22Rv1 (cell line): Measurements from ENCODE around the gene EIF4A2.

Experiments used
- H3K27ac ChIP-seq: fragments of 450-650 bp; 2 replicates; pipeline ENCODE4 v1.5.1; 2017
- ZFX ChIP-seq: fragments of 450-650 bp; IDR thresholded peaks from 2 replicates; pipeline ENCODE4 v1.6.1; 2017; ENCODE audit warnings: antibody characterized with exemption, borderline replicate concordance
- TF ChIP-seq, protein P1 (sequence below): fragments of 450-650 bp; IDR thresholded peaks from 2 replicates; pipeline ENCODE4 v1.5.1; 2017; ENCODE audit warnings: mild to moderate bottlenecking

The EIF4A2 gene

DNA sequence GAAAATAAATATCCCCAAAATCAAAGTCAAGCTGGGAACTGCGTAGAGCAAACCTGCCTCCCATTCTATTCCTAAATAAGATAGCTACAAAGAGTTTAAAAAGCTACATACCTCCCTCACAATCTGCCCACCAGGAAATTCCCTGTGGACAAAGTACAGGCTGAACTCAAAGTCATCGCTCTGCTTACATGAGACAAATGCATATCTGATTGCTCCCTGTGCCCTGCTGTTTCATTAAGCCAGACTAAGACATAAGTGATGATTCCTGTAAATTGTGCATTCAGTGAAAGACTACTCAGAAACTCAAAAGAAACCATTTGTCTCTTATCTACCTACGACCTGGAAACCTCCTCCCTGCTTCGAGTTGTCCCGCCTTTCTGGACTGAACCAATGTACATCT lies 28.5 kb upstream of the EIF4A2 start:
- H3K27ac ChIP-seq, result no peak overlapping the region
- no peak for TF ChIP-seq ZFX
- TF ChIP-seq, protein P1, sequence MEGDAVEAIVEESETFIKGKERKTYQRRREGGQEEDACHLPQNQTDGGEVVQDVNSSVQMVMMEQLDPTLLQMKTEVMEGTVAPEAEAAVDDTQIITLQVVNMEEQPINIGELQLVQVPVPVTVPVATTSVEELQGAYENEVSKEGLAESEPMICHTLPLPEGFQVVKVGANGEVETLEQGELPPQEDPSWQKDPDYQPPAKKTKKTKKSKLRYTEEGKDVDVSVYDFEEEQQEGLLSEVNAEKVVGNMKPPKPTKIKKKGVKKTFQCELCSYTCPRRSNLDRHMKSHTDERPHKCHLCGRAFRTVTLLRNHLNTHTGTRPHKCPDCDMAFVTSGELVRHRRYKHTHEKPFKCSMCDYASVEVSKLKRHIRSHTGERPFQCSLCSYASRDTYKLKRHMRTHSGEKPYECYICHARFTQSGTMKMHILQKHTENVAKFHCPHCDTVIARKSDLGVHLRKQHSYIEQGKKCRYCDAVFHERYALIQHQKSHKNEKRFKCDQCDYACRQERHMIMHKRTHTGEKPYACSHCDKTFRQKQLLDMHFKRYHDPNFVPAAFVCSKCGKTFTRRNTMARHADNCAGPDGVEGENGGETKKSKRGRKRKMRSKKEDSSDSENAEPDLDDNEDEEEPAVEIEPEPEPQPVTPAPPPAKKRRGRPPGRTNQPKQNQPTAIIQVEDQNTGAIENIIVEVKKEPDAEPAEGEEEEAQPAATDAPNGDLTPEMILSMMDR, result no peak

DNA sequence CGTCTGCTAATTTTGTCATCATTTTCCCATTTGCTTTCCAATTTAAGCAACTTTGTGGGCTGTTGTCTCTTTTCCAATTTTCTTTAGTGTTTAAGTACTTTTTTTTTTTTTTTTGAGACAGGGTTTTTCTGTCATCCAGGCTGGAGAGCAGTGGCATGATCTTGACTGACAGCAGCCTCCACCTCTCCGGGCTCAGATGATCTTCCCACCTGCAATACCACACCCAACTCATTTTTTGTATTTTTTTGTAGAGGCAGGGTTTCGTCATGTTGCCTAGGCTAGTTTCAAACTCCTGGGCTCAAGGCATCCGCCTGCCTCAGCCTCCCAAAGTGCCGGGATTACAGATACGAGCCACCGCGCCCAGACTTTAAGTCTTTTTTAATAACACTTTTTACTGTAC lies 26.2 kb upstream of the EIF4A2 start:
- no peak for TF ChIP-seq ZFX
- TF ChIP-seq, protein P1, result no peak
- no peak overlapping the region for H3K27ac ChIP-seq

DNA sequence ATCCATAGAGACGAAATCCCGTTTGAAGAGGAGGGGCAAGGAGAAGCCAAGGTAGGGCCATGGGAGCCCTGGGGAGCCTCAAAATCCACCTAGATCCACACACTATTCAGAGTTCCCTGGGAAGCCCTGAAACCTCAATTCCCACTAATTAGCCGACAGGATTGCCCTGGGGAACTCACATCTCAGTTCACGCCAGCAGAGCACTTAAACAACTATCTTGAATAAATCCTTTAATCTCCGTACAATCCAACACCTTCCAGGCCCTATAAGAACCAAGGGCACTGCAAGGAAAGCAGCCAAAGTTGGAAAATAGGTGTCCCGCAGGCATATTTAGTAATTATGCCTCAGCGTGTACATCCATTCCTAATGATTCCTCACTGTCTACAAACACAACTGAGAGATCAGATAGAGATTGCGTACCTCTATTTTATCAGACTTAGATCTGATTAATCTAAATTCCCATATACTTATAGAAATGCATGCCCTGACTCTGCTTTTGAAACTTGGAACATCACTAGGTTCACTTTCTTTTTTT lies 25.6 kb upstream of the EIF4A2 start:
- H3K27ac ChIP-seq, result no peak overlapping the region
- TF ChIP-seq, protein P1, result no peak

DNA sequence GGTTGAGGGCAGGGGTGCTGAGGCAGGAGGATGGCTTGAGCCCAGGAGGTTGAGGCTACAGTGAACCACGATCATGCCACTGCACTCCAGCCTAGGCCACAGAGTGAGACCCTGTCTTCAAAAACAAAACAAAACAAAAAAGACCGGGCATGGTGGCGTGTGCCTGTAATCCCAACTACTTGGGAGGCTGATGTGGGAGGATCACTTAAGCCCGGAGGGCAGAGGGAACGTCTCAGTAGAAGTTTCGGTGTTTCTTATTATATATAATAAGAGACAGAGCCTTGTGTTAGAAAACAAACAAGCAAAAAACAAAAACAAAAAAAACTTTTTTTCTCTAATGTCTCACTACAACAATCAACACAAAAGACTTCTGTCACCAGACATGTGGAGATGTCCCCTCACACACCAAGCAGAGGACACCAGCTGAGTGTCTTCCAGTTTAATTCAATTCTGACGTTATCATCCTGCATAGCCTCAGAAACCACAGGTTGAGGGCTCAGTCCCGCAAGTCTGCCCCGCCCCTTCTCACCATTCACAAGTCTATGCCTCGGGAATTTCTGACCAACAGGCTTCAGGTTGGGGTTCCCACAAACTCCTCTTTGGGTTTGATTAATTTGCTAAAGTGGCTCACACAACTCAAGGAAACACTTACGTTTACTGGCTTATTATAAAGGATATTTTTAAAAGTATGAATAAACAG lies 24.0 kb upstream of the EIF4A2 start:
- TF ChIP-seq ZFX, result no peak
- TF ChIP-seq, protein P1, result no peak

DNA sequence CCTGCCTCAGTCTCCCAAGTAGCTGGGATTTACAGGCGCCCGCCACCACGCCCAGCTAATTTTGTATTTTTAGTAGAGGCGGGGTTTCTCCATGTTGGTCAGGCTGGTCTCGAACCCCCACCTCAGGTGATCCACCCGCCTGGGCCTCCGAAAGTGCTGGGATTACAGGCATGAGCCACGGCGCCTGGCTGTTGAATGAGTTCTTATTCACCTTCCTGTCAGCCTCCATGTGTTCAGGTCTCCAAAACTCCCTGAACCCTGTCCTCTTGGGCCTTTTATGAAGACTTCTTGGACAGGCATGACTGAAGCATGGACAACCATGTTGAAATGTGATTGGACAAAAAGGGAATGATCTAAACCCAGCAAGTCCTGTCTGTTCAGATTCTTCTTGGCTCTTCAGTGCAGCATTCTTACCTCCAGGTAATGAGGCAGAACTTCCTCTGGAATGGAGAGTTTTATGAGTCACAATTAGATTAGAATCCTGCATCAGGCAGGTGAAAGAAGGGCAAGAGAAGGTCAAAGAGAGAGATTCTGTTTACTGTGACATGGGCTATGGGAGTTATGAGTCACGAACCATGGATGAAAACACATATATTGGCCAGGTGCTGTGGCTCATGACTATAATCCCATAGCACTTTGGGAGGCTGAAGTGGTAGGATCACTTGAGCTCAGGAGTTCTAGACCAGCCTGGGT lies 23.1 kb upstream of the EIF4A2 start:
- no peak overlapping the region for H3K27ac ChIP-seq
- TF ChIP-seq, protein P1, result no peak
- no peak for TF ChIP-seq ZFX

More for the DNA sequence above, 24.0 kb upstream of the EIF4A2 start:
- no peak overlapping the region for H3K27ac ChIP-seq

DNA sequence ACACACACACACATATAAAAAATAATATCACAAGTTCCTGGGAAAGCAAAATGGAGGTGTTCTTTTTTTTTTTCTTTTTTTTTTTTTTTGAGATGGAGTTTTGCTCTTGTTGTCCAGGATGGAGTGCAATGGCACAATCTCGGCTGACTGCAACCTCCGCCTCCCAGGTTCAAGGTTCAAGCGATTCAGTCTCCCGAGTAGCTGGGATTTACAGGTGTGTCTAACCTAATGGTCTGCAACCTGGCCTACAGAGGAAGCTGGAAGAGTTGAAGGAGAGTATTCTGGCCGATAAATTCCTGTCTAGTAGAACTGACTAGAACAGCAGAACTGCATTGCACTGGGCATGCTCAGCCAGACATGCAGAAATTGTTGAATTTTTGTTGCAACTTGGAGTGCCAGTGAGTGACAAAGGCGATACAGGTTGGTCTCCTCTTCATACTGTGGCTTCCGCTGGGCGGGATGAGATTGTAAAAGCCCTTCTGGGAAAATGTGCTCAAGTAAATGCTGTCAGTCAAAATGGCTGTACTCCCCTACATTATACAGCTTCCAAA lies 22.4 kb upstream of the EIF4A2 start:
- no peak for TF ChIP-seq ZFX

DNA sequence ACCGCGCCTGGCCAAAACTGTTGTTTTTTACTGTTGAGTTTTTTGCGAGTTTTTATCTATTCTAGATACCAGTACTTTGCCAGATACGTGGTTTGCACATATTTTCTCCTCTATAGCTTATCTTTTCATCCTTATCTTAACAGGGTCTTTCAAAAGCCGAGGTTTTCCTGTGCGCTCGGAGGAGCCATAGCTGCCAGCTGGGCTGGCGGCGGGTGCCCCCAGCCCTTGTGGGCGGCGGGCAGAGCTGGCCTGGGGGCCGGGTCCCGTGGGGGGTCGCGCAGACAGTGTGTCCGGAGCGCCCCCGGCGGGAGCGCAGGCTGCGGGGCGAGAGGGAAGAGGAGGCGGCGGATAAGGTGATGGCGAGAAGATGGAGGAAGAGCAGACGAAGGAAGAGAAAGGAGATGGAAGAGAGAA lies 11.1 kb upstream of the EIF4A2 start:
- TF ChIP-seq ZFX, result no peak
- TF ChIP-seq, protein P1, result no peak
- no peak overlapping the region for H3K27ac ChIP-seq

More for the DNA sequence above, 22.4 kb upstream of the EIF4A2 start:
- no peak overlapping the region for H3K27ac ChIP-seq
